Keratinocyte (primary cell): ENCODE measurements around the gene TP63. TPM values are rescaled to one million over a fixed set of nuclear protein-coding genes. Genes with fewer than 3 reads are reported as not detected.

ENCODE experiments used
- DNase-seq: peaks from one replicate; pipeline ENCODE4 v3.0.0-alpha.2; 2011; ENCODE audit warnings: low read depth, missing footprints, low spot score
- FAIRE-seq: peaks from 2 replicates; lab custom pipeline; 2011; peaks lifted over from hg19 to GRCh38; lab: Jason Lieb, UNC
- H2AFZ ChIP-seq: 2 replicates; pipeline ENCODE4 v1.6.0; 2012; ENCODE audit warnings: low read length, control low read depth, inconsistent platforms; ENCODE audit not compliant: control insufficient read depth
- H3K27ac ChIP-seq: 2 replicates; pipeline ENCODE4 v1.5.1; 2011; ENCODE audit warnings: low read length; ENCODE audit not compliant: control insufficient read depth, insufficient read depth
- H3K27me3 ChIP-seq: 3 replicates; pipeline ENCODE4 v1.6.0; 2011; ENCODE audit warnings: low read length; ENCODE audit not compliant: control insufficient read depth, insufficient read depth; ENCODE audit errors: extremely low read depth
- H3K36me3 ChIP-seq, 2 experiments: 2 replicates in 1 of 2; 3 replicates in 1 of 2; pipeline ENCODE4 v1.5.1; 2011; ENCODE audit warnings: low read length in 2 of 2, mild to moderate bottlenecking in 1 of 2; ENCODE audit not compliant: control insufficient read depth in 2 of 2, insufficient read depth in 2 of 2; ENCODE audit errors: extremely low read depth in 1 of 2
- H3K4me1 ChIP-seq: 3 replicates; pipeline ENCODE4 v1.5.1; 2011; ENCODE audit warnings: low read length; ENCODE audit not compliant: control insufficient read depth, insufficient read depth; ENCODE audit errors: extremely low read depth
- H3K4me2 ChIP-seq: 3 replicates; pipeline ENCODE4 v1.6.0; 2011; ENCODE audit warnings: low read depth, low read length; ENCODE audit not compliant: control insufficient read depth, insufficient read depth; ENCODE audit errors: extremely low read depth
- H3K4me3 ChIP-seq, 3 experiments: fragments of 200-600 bp in 1 of 3; sonication (generic) in 1 of 3; 2 replicates in 2 of 3; 3 replicates in 1 of 3; pipeline ENCODE4 v1.5.1; 2011 to 2016; ENCODE audit warnings: low read length in 3 of 3, mild to moderate bottlenecking in 3 of 3, control low read depth in 2 of 3, inconsistent platforms in 1 of 3, low read depth in 1 of 3, mixed read lengths in 1 of 3, mixed run types in 1 of 3, moderate library complexity in 1 of 3; ENCODE audit not compliant: control insufficient read depth in 2 of 3, insufficient read depth in 2 of 3; ENCODE audit errors: extremely low read depth in 1 of 3
- H3K79me2 ChIP-seq: 2 replicates; pipeline ENCODE4 v1.6.0; 2012; ENCODE audit warnings: low read length; ENCODE audit not compliant: control insufficient read depth, insufficient read depth
- H3K9ac ChIP-seq: 3 replicates; pipeline ENCODE4 v1.6.0; 2011; ENCODE audit warnings: low read length; ENCODE audit not compliant: control insufficient read depth, insufficient read depth; ENCODE audit errors: extremely low read depth
- H3K9me1 ChIP-seq: 3 replicates; pipeline ENCODE4 v1.6.0; 2011; ENCODE audit warnings: low read length; ENCODE audit not compliant: control insufficient read depth, insufficient read depth; ENCODE audit errors: extremely low read depth
- H3K9me3 ChIP-seq: 2 replicates; pipeline ENCODE4 v1.5.1; 2012; ENCODE audit warnings: low read depth, low read length; ENCODE audit not compliant: control insufficient read depth
- H4K20me1 ChIP-seq: 3 replicates; pipeline ENCODE4 v1.6.0; 2011; ENCODE audit warnings: low read length; ENCODE audit not compliant: control insufficient read depth, insufficient read depth; ENCODE audit errors: extremely low read depth
- EZH2 ChIP-seq: IDR thresholded peaks from one replicate; pipeline ENCODE4 v1.6.1; 2012; ENCODE audit warnings: inconsistent platforms, mild to moderate bottlenecking, low read length, moderate library complexity
- dilution Hi-C: fragments of 300-500 bp; cut with MboI; formaldehyde crosslinking; loops from one replicate; pipeline ENCODE4 v1.7.0; 2020; ENCODE audit warnings: low sequenced_read_pairs; ENCODE audit not compliant: extremely low pct_ligation_motif_present
- polyA plus RNA-seq, 5 experiments: library from polyadenylated mRNA; depleted of rRNA in 3 of 5; stranded (reverse) in 3 of 5; stranded (forward) in 1 of 5; unstranded in 1 of 5; fragments of >200 nt; gene quantifications; 1 replicate in 1 of 5; 2 replicates in 3 of 5; 3 replicates in 1 of 5; pipeline versions ENCODE4 v1.2.1 to v1.2.3, GENCODE V29; 2011 to 2012; ENCODE audit warnings: missing spikeins in 2 of 5, low read depth in 1 of 5, low replicate concordance in 1 of 5
- TF ChIP-seq, protein P1 (sequence below), 3 experiments: IDR thresholded peaks in 1 of 3; conservative IDR thresholded peaks in 1 of 3; optimal IDR thresholded peaks in 1 of 3; 2 replicates in 2 of 3; 3 replicates in 1 of 3; pipeline versions ENCODE3 to v1.5.1; 2011; ENCODE audit warnings: low read length in 3 of 3, mild to moderate bottlenecking in 3 of 3, moderate library complexity in 2 of 3, control low read depth in 1 of 3, inconsistent platforms in 1 of 3; ENCODE audit not compliant: insufficient read depth in 2 of 3; ENCODE audit errors: extremely low read depth in 1 of 3

The TP63 gene
- polyA plus RNA-seq, 1 donor (not counting 4 experiments of a cell fraction or from before 2014, with no cell fraction given) = 214 TPM

DNA sequence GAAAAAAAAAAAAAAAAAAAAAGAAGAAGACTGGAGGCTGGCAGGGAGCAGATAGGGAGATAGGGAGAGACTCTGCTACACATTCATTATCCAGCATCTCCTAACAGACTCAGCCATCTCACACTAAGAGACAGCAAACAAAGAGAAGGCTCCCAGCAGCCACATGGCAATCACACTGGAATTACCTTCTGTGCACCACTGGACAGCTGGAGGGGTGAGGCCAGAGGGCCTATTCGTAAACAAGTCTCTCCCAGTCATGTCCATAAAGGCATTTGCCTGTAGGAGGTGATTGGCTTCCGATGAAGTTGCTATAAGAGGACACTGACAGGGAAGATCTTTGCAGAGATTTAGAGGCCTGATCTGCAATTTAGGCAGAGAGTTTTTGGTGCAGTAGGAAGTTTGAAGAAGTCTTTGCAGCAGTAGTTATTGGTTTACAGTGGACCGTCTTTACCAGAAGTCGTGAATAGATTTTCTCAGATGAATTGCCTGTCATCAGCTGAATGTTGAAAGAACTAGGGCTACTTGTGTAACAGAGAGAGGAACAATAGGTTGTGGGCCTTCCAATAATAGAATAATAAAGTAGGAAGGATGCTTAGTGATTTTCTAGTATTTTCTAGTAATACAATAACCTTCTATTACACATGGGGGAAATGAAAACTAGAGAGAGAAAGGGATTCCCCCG is 89.7 kb downstream of the TP63 start:
- no peaks in the 10 kb centered on the region for H3K79me2 ChIP-seq
- no peak for DNase-seq
- H3K9me1 ChIP-seq = no peaks in the 10 kb centered on the region
- dilution Hi-C loops = no loop called here
- no peak overlapping the region for H2AFZ ChIP-seq
- no peaks in the 10 kb centered on the region for H4K20me1 ChIP-seq
- no peak for FAIRE-seq
- H3K9me3 ChIP-seq = no peaks in the 10 kb centered on the region
- H3K4me1 ChIP-seq = peaks cover 7% of the 10 kb centered on the region
- no peaks in the 10 kb centered on the region for H3K27me3 ChIP-seq
- TF ChIP-seq EZH2 = no peak
- TF ChIP-seq, protein P1, sequence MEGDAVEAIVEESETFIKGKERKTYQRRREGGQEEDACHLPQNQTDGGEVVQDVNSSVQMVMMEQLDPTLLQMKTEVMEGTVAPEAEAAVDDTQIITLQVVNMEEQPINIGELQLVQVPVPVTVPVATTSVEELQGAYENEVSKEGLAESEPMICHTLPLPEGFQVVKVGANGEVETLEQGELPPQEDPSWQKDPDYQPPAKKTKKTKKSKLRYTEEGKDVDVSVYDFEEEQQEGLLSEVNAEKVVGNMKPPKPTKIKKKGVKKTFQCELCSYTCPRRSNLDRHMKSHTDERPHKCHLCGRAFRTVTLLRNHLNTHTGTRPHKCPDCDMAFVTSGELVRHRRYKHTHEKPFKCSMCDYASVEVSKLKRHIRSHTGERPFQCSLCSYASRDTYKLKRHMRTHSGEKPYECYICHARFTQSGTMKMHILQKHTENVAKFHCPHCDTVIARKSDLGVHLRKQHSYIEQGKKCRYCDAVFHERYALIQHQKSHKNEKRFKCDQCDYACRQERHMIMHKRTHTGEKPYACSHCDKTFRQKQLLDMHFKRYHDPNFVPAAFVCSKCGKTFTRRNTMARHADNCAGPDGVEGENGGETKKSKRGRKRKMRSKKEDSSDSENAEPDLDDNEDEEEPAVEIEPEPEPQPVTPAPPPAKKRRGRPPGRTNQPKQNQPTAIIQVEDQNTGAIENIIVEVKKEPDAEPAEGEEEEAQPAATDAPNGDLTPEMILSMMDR (optimal IDR thresholded peaks at IDR 0.05 in 1 of 3, IDR thresholded peaks at IDR 0.05 in 1 of 3, conservative IDR thresholded peaks at IDR 0.05 in 1 of 3; ENCODE audit: extremely low read depth in 1 of 3, insufficient read depth in 2 of 3, low read length in 3 of 3) = no peak
- H3K4me3 ChIP-seq = no peak overlapping the region
- no peaks in the 10 kb centered on the region for H3K36me3 ChIP-seq
- H3K4me2 ChIP-seq = no peak overlapping the region
- H3K27ac ChIP-seq = no peak overlapping the region
- H3K9ac ChIP-seq = no peak overlapping the region

GRCh38 chr3:189721873-189722665 is 90.9 kb downstream of the TP63 start:
- no peaks in the 10 kb centered on the region for H3K36me3 ChIP-seq
- no peaks in the 10 kb centered on the region for H3K9me3 ChIP-seq
- H3K79me2 ChIP-seq = no peaks in the 10 kb centered on the region
- FAIRE-seq = peak; percentile 63
- DNase-seq = no peak
- no peak overlapping the region for H3K4me3 ChIP-seq
- H3K4me1 ChIP-seq = peaks cover 18% of the 10 kb centered on the region
- no peaks in the 10 kb centered on the region for H3K9me1 ChIP-seq
- H2AFZ ChIP-seq = peak overlapping the region; percentile 47
- H3K27ac ChIP-seq = no peak overlapping the region
- dilution Hi-C loops = no loop called here
- H4K20me1 ChIP-seq = no peaks in the 10 kb centered on the region
- TF ChIP-seq EZH2 = no peak
- TF ChIP-seq, protein P1 (optimal IDR thresholded peaks at IDR 0.05 in 1 of 3, IDR thresholded peaks at IDR 0.05 in 1 of 3, conservative IDR thresholded peaks at IDR 0.05 in 1 of 3; ENCODE audit: extremely low read depth in 1 of 3, insufficient read depth in 2 of 3, low read length in 3 of 3) = no peak
- no peak overlapping the region for H3K4me2 ChIP-seq
- no peak overlapping the region for H3K9ac ChIP-seq
- H3K27me3 ChIP-seq = no peaks in the 10 kb centered on the region
